SH-SY5Y (cell line): ENCODE measurements around the gene NTRK2.

Experiments
- GATA2 ChIP-seq: IDR thresholded peaks from 2 replicates; pipeline ENCODE4 v1.6.1; 2011; ENCODE audit warnings: mild to moderate bottlenecking, low read depth, low read length
- GATA3 ChIP-seq: IDR thresholded peaks from 2 replicates; pipeline ENCODE4 v1.6.1; 2011; ENCODE audit warnings: low read depth, mild to moderate bottlenecking, low read length, moderate library complexity

GRCh38 chr9:84744195-84744594 is 74.7 kb downstream of the NTRK2 start:
- TF ChIP-seq GATA2: no peak
- TF ChIP-seq GATA3: no peak
